AG08396 (cell line): ENCODE results near the gene ALOX5.
"Not testable (repeated sequence)": the region's sequence is repeated elsewhere in the genome, so short reads cannot be mapped to it uniquely, and the experiment has no call there.

Experiments
- DNase-seq: peaks from one replicate; pipeline ENCODE4 v3.0.0; 2012; ENCODE audit warnings: low spot score, mixed read lengths

The ALOX5 gene

DNA sequence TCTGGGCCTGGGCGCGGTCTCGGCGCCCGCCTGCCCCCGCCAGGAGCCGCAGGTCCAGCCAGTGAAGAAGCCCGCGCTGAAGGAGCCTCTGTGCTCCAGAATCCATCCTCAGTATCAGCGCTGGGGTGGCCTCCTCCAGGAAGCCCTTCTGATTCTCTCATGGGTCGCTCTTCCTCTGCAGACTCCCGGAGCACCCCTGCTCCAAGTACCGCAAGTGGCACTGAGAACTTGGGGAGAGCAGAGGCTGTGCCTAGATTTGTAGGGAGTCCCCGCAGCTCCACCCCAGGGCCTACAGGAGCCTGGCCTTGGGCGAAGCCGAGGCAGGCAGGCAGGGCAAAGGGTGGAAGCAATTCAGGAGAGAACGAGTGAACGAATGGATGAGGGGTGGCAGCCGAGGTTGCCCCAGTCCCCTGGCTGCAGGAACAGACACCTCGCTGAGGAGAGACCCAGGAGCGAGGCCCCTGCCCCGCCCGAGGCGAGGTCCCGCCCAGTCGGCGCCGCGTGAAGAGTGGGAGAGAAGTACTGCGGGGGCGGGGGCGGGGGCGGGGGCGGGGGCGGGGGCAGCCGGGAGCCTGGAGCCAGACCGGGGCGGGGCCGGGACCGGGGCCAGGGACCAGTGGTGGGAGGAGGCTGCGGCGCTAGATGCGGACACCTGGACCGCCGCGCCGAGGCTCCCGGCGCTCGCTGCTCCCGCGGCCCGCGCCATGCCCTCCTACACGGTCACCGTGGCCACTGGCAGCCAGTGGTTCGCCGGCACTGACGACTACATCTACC is at the start of gene ALOX5:
TSS of gene ALOX5 (plus strand) at position 641 of the 774 bp plus-strand sequence. CDS start at position 705, 64 bp downstream.
- peak; percentile 30 for DNase-seq

DNA sequence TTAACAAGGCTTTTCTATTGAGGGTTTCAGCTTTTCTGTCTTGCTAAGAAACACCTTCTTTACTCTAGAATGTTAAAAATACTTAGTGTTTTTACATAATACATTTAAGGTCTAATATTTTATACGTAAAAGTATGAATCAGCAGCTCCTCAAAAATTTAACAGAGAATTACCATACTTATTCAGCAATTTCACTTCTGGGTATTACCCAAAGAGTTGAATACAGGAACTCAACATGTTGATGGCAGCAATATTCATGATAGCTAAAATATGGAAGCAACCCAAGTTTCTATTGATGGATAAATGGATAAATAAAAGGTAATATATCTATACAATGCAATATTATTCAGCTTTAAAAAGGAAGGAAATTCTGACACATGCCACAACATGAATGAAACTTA is 48.9 kb upstream of the ALOX5 start:
- no peak for DNase-seq

DNA sequence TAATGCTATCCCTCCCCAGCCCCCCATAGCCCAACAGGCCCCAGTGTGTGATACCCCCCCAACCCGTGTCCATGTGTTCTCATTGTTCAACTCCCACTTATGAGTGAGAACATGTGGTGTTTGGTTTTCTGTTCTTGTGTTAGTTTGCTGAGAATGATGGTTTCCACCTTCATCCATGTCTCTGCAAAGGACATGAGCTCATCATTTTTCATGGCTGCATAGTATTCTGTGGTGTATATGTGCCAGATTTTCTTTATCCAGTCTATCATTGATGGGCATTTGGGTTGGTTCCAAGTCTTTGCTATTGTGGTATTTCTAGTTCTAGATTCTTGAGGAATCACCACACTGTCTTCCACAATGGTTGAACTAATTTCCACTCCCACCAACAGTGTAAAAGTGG is 47.2 kb upstream of the ALOX5 start:
- not testable (repeated sequence) for DNase-seq

GRCh38 chr10:45331824-45332223 is 42.2 kb upstream of the ALOX5 start:
- not testable (repeated sequence) for DNase-seq

- DNase-seq = no peak
Measured at GRCh38 chr10:45339894-45340293, 34.1 kb upstream of the ALOX5 start.

- DNase-seq = not testable (repeated sequence)
Measured at GRCh38 chr10:45340420-45340819, 33.6 kb upstream of the ALOX5 start.

- DNase-seq = not testable (repeated sequence)
Measured at GRCh38 chr10:45346652-45347335, 27.2 kb upstream of the ALOX5 start.

- not testable (repeated sequence) for DNase-seq
Measured at GRCh38 chr10:45347464-45347863, 26.6 kb upstream of the ALOX5 start.

- not testable (repeated sequence) for DNase-seq
Measured at GRCh38 chr10:45348196-45348765, 25.7 kb upstream of the ALOX5 start.

DNA sequence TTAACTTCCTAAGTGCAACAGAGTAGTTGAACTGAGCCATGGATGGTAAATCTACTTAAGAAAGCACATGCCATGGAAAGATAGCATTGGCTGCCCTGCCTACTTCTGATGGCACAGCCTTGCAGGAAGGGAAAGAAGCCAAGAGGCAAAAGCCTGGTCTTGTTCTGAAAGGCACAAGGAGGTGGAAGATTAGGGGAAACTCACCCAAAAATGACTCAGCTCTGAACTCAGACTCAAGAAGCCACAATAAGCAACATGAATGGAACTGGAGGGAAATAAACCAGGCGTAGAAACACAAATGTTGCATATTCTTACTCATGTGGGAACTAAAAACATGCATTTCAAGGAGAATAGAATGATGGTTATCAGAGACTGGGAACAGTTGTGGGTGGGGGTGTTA is 20.8 kb upstream of the ALOX5 start:
- DNase-seq = no peak

DNA sequence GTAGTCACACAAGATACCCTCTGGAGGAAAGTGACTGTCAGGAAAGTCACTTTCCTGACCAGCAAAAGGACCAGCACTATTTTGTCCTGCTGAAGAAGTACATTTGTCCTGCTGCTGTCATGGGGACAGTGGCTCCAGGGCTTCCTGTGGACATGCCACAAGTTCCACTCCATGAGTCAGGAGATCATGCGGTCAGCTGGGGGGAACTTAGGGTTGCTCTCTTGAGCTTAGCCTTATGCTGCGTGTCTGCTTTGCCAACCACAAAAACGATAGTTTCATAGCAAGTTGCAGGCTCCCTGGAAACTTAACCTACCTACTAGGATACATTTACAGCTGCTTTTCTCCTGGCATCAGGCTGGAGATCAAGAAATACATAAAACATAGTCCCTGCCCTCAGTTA is 19.8 kb upstream of the ALOX5 start:
- DNase-seq = peak; percentile 29

DNA sequence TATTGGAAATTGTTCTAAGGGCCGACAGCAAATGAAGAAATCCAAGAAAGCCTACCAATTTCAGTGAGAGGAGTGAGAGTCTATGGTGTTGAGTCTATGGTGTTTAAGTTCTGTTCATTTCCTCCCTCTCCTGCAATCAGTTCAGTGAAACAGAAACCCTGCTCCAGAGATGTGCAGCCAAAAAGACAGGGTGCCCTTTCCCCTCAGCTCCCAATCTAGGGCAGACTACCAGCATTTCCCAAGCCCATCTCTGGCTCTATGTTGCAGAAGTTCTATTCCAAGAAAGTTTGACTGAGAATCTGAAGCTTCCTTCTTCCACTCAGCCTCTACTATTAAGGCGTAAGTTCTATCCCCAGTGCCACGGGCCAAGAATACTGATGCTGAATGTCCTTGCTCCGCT is 18.5 kb upstream of the ALOX5 start:
- no peak for DNase-seq

DNA sequence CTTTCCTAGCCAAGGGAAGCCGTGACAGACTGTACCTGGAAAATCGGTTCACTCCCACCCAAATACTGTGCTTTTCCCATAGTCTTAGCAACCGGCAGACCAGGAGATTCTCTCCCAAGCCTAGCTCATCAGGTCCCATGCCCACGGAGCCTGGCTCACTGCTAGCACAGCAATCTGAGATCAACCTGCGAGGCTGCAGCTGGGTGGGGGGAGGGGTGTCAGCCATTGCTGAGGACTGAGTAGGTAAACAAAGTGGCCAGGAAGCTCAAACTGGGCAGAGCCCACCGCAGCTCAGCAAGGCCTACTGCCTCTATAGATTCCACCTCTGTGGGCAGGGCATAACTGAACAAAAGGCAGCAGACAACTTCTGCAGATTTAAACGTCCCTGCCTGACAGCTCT is 15.1 kb upstream of the ALOX5 start:
- not testable (repeated sequence) for DNase-seq

- DNase-seq = not testable (repeated sequence)
Measured at GRCh38 chr10:45361983-45362799, 11.8 kb upstream of the ALOX5 start.

DNA sequence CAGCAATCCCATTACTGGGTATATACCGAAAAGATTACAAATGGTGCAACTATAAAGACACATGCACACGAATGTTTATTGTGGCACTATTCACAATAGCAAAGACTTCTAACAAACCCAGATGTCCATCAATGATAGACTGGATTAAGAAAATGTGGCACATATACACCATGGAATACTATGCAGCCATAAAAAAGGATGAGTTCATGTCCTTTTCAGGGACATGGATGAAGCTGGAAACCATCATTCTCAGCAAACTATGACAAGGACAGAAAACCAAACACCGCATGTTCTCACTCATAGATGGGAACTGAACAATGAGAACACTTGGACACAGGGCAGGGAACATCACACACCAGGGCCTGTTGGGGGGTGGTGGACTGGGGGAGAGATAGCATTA is 6.4 kb upstream of the ALOX5 start:
- not testable (repeated sequence) for DNase-seq

- no peak for DNase-seq
Measured at GRCh38 chr10:45368181-45368580, 5.8 kb upstream of the ALOX5 start.

DNA sequence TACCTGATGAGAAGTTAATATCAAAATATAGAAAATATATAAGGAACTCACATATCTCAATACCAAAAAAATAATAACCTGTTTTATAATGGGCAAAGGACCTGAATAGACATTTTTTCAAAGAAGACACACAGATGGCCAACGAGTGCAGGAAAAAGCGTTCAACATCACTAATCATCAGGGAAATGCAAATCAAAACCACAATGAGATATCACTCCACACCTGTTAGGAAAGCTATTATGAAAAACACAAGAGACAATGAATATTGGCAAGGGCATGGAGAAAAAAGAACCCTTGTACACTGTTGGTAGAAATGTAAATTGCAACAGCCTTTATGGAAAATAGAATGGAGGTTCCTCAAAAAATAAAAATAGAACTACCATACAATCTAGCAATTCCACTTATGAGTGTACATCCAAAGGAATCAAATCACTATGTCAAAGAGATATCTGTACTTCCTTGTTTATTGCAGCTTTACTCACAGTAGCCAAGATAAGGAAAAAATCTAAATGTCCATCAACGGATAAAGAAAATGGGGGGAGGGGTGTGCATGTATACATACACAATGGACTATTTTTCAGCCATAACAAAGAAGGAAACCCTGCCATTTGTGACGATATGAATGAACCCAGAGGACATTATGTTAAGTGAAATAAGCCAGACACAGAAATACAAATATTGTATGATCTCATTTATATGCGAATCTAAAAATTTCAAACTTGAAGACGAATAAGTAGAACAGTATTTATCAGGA is 3.6 kb upstream of the ALOX5 start:
- no peak for DNase-seq

DNA sequence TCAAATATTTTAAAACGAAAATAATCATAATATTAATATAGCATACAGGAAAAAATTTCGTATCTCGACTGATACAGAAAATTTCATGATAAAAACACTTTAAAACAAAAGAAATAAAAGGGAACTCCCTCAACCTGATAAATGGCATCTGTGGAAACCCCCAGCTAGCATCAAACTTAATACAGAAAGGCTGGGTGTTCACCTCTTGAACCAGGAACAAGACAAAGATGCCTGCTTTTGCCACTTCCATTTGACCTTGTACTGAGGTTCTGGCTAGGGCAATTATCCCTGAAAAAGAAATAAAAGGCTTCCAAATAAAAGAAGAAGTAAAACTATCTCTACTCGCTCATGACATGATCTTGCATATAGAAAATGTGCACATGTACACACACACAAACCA is 2.5 kb upstream of the ALOX5 start:
- no peak for DNase-seq

DNA sequence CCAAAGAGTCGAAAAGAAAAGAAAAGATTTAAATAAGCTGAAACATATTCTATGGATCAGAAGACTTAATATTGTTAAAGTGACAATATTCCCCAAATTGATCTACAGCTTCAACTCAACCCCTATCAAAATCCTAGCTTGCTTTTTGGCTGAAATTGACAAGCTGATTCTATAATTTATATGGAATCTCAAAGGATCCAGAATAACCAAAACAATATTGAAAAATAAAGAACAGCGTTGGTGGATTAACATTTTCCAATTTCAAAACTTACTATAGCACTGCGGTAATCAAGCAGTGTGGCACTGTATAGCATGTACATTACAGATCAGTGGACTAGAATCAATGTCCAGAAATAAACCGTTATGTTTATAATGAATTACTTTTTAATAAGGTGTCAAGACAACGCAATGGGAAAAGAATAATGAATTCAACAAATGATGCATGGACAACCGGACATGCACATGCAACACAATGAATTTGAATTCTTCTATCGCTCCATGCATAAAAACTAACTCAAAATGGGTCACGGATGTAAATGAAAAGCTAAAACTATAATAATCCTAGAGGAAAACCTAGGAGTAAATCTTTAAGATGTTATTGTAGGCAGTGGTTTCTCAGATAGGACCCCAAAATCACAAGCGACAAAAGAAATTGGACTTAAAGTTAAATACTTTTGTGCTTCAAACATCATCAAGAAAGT is 1.6 kb upstream of the ALOX5 start:
- no peak for DNase-seq

DNA sequence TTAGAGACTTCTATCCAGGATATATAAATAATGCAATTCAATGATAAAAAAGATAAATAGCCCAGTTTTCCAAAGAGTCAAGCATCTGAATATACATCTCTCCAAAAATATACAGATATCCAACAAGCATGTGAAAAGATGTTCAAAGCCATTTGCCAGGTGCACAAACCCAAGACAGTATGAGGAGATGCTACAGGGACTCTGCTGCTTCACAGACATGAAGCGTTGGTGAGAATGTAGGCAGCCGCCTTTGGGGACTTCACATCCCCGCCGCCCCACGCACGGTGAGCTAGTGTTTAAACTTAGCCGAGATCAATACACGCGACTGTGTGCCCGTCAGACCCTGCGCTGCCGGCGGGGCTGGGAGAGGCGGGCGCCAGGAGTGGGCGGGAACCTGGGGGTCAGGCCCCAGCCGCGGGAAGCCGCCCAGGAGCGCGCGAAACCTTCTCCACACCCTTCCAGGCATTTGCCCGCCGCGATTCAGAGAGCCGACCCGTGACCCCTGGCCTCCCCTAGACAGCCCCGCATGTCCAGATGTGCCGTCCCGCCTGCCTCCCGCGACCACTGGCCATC is 927 bp upstream of the ALOX5 start:
- no peak for DNase-seq
